Osteocyte (in vitro differentiated cells): Measurements from ENCODE around the gene TLNRD1. TPM values are rescaled to one million over a fixed set of nuclear protein-coding genes. Genes with fewer than 3 reads are reported as not detected.
A peak's percentile ranks its signal among the peaks of the same experiment; 100 is the strongest.

Experiments
- DNase-seq: peaks from one replicate; pipeline ENCODE4 v3.0.0; 2021; ENCODE audit warnings: mixed read lengths; ENCODE audit not compliant: unreplicated experiment; ENCODE audit errors: extremely low spot score
- H3K27ac Mint-ChIP-seq: one replicate; pipeline ENCODE4 v1.8.0; 2021; ENCODE audit warnings: mild to moderate bottlenecking, mixed read lengths; ENCODE audit not compliant: unreplicated experiment
- H3K27me3 Mint-ChIP-seq: one replicate; pipeline ENCODE4 v1.8.0; 2021; ENCODE audit warnings: mixed read lengths; ENCODE audit not compliant: unreplicated experiment
- H3K36me3 Mint-ChIP-seq: one replicate; pipeline ENCODE4 v1.8.0; 2021; ENCODE audit warnings: mixed read lengths; ENCODE audit not compliant: unreplicated experiment
- H3K4me1 Mint-ChIP-seq: one replicate; pipeline ENCODE4 v1.8.0; 2021; ENCODE audit warnings: mixed read lengths; ENCODE audit not compliant: unreplicated experiment
- H3K4me3 Mint-ChIP-seq: one replicate; pipeline ENCODE4 v1.8.0; 2021; ENCODE audit warnings: mild to moderate bottlenecking, moderate library complexity, mixed read lengths; ENCODE audit not compliant: unreplicated experiment
- H3K9me3 Mint-ChIP-seq: one replicate; pipeline ENCODE4 v1.8.0; 2021; ENCODE audit warnings: mixed read lengths; ENCODE audit not compliant: unreplicated experiment
- CTCF ChIP-seq: fragments of 200-600 bp; sonication (generic); IDR thresholded peaks from 2 replicates; pipeline ENCODE4 v1.5.0; 2021; ENCODE audit warnings: antibody characterized with exemption, mild to moderate bottlenecking, moderate library complexity
- total RNA-seq: library from RNA; stranded (reverse); gene quantifications from 2 replicates; pipeline ENCODE4 v1.2.1, GENCODE V29; 2021

The TLNRD1 gene
- total RNA-seq, 1 donor from 2014 or later = 10.6 TPM

GRCh38 chr15:80984856-80985255 is 15.9 kb upstream of the TLNRD1 start:
- Mint-ChIP-seq H3K4me1 (peaks cover 48% of the 10 kb centered on the region), H3K36me3 (peaks cover 14% of the 10 kb centered on the region), H3K4me3 (peak overlapping the region; percentile 20), H3K27me3 (no peaks in the 10 kb centered on the region), H3K9me3 (no peaks in the 10 kb centered on the region), H3K27ac (no peak overlapping the region)
- no peak for TF ChIP-seq CTCF
- DNase-seq = no peak

- Mint-ChIP-seq H3K9me3 (no peaks in the 10 kb centered on the region), H3K4me3 (no peak overlapping the region), H3K4me1 (peaks cover 51% of the 10 kb centered on the region), H3K27ac (no peak overlapping the region), H3K27me3 (no peaks in the 10 kb centered on the region), H3K36me3 (peaks cover 5% of the 10 kb centered on the region)
- no peak for TF ChIP-seq CTCF
- no peak for DNase-seq
Measured at GRCh38 chr15:80985981-80986380, 14.7 kb upstream of the TLNRD1 start.

GRCh38 chr15:80986487-80986886 is 14.2 kb upstream of the TLNRD1 start:
- Mint-ChIP-seq H3K9me3 (no peaks in the 10 kb centered on the region), H3K4me3 (no peak overlapping the region), H3K27ac (no peak overlapping the region), H3K36me3 (peaks cover 5% of the 10 kb centered on the region), H3K4me1 (peaks cover 57% of the 10 kb centered on the region), H3K27me3 (no peaks in the 10 kb centered on the region)
- no peak for TF ChIP-seq CTCF
- DNase-seq = no peak

- H3K9me3 Mint-ChIP-seq = no peaks in the 10 kb centered on the region
- no peak for TF ChIP-seq CTCF
- H3K27me3 Mint-ChIP-seq = no peaks in the 10 kb centered on the region
- peaks cover 59% of the 10 kb centered on the region for H3K4me1 Mint-ChIP-seq
- no peak for DNase-seq
- H3K27ac Mint-ChIP-seq = peak overlapping the region; percentile 98
- H3K4me3 Mint-ChIP-seq = peak overlapping the region; percentile 94
- H3K36me3 Mint-ChIP-seq = peaks cover 2% of the 10 kb centered on the region
Measured at GRCh38 chr15:80988148-80988796, 12.5 kb upstream of the TLNRD1 start.

- no peaks in the 10 kb centered on the region for H3K9me3 Mint-ChIP-seq
- H3K36me3 Mint-ChIP-seq = peaks cover 2% of the 10 kb centered on the region
- TF ChIP-seq CTCF = no peak
- DNase-seq = no peak
- no peaks in the 10 kb centered on the region for H3K27me3 Mint-ChIP-seq
- H3K4me1 Mint-ChIP-seq = peaks cover 57% of the 10 kb centered on the region
- peak overlapping the region; percentile 98 for H3K27ac Mint-ChIP-seq
- H3K4me3 Mint-ChIP-seq = peak overlapping the region; percentile 94
Measured at GRCh38 chr15:80989081-80989517, 11.6 kb upstream of the TLNRD1 start.
